Neural cell (in vitro differentiated cells): ENCODE results near the gene PLD5.

Experiments used
- EZH2 ChIP-seq: fragments of 200-600, 300-800 bp; shearing (Covaris generic), sonication (generic); IDR thresholded peaks from 2 replicates; pipeline ENCODE4 v1.6.1; 2014; ENCODE audit warnings: antibody characterized with exemption, low read length, borderline replicate concordance, mild to moderate bottlenecking; ENCODE audit not compliant: insufficient read depth, poor library complexity, severe bottlenecking
- TF ChIP-seq, protein P1 (sequence below): fragments of 450-650 bp; IDR thresholded peaks from 2 replicates; pipeline ENCODE4 v1.5.1; 2014; ENCODE audit warnings: antibody characterized with exemption, mild to moderate bottlenecking, moderate library complexity; ENCODE audit not compliant: poor library complexity, severe bottlenecking

DNA sequence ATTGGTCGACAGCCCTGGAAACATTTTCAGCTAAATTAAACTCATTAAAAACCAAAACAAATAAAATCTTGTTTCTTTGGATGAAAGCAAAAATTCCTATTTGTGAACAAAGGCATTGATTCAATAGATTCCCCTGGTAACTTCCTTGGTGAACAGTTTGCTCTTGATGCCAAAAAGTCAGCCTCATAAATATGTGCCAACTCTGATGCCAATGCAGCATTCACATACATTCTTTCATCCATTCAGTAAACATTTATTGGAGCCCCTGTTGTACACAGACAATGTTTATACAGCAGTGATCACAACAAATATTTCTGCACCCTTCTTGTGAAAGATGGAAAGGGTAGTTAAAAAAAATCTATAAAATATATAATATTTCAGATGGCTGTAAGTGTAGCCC is 107.8 kb downstream of the PLD5 start:
- TF ChIP-seq, protein P1, sequence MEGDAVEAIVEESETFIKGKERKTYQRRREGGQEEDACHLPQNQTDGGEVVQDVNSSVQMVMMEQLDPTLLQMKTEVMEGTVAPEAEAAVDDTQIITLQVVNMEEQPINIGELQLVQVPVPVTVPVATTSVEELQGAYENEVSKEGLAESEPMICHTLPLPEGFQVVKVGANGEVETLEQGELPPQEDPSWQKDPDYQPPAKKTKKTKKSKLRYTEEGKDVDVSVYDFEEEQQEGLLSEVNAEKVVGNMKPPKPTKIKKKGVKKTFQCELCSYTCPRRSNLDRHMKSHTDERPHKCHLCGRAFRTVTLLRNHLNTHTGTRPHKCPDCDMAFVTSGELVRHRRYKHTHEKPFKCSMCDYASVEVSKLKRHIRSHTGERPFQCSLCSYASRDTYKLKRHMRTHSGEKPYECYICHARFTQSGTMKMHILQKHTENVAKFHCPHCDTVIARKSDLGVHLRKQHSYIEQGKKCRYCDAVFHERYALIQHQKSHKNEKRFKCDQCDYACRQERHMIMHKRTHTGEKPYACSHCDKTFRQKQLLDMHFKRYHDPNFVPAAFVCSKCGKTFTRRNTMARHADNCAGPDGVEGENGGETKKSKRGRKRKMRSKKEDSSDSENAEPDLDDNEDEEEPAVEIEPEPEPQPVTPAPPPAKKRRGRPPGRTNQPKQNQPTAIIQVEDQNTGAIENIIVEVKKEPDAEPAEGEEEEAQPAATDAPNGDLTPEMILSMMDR: no peak
- TF ChIP-seq EZH2: no peak
